Measurements from ENCODE around the gene CYP4V2. TPM values are rescaled to one million over a fixed set of nuclear protein-coding genes. Genes with fewer than 3 reads are reported as not detected.

Gene CYP4V2
- total and polyA plus RNA-seq, 10 donors, result 13.1 to 59.9 (median 40.3) TPM

DNA sequence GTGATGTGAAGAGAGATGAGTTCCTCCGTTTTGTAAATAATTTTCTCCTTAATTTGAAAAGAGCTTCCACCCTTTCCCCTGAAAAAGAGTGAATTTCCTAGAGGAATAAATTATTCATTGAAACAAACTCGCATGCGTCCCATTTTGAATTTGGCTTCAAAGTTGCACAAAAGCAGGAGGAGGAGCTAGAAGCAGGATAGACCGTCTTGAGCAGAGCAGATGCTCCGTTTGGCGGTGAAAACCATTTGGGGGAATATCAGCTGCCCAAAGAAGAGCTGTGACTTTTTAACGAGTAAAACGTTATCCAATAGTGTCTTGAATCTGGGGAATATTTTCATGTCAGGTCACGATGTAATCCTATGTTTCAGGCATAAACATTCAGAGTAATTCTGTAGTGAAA, 44.9 kb upstream of the CYP4V2 start:
- no peak for DNase-seq
- WGBS, 5 donors, result 57 to 70% (median 67%) methylated on average over 9 of the region's 9 CpGs
- Histone ChIP-seq H3K27ac (no peak overlapping the region), H3K9me3 (no peaks in the 10 kb centered on the region), H3K36me3 (no peaks in the 10 kb centered on the region), H3K27me3 (replicated peaks in 1 of 7) (peaks cover 0 to 50% (median 14%) of the 10 kb centered on the region in 7 donors), H3K4me3 (no peak overlapping the region), H3K4me1 (peaks cover 0 to 19% (median 13%) of the 10 kb centered on the region in 6 donors)
- intact Hi-C loops (cut with DNase I; ENCODE audit: low total_unique reads), result no loop called here
- TF ChIP-seq CTCF (IDR thresholded peaks at IDR 0.05 in 8 of 11, conservative IDR thresholded peaks at IDR 0.05 in 3 of 11) (no peak), POLR2AphosphoS5 (IDR thresholded peaks at IDR 0.05) (no peak), POLR2A (IDR thresholded peaks at IDR 0.05) (no peak)

GRCh38 chr4:186148336-186148975, 42.9 kb upstream of the CYP4V2 start:
- DNase-seq, result no peak
- 77 to 87% (median 78%) methylated on average over 1 of the region's 1 CpG for WGBS, 5 donors

DNA sequence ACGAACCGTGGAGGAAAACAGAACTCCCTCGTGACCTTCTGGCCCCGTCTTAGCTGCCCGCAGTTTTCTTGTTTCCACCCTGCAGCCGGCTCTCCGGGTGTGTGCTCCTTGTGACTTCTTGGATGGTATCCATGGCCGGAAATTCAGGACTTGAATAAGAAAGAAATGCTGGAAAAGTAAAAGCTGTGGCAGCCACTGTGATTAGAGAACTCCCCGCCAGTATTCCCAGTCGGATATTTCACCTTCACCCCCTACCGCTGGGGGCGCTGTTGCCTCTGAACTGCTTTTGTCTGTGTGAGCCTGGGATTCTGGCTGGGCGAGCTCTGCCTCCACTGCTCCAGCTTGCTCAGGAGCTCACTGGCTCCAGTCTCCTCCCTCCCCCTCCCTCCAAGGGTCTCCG, 41.5 kb upstream of the CYP4V2 start:
- no peak overlapping the region for H3K27ac ChIP-seq
- no peaks in the 10 kb centered on the region for H3K36me3 ChIP-seq
- DNase-seq, result no peak
- H3K27me3 ChIP-seq (replicated peaks in 1 of 7), result peaks cover 0 to 32% (median 8%) of the 10 kb centered on the region in 7 donors
- WGBS, 5 donors, result 59 to 71% (median 64%) methylated on average over 13 to 14 of the region's 14 CpGs
- H3K4me1 ChIP-seq, result peaks cover 0 to 12% (median 6%) of the 10 kb centered on the region in 6 donors
- no peak overlapping the region for H3K4me3 ChIP-seq
- TF ChIP-seq POLR2AphosphoS5 (IDR thresholded peaks at IDR 0.05) (no peak), CTCF (IDR thresholded peaks at IDR 0.05 in 8 of 11, conservative IDR thresholded peaks at IDR 0.05 in 3 of 11) (peak in 7 of 11 experiments; percentile 25 to 67 (median 49)), POLR2A (IDR thresholded peaks at IDR 0.05) (no peak)
- no peaks in the 10 kb centered on the region for H3K9me3 ChIP-seq
- intact Hi-C loops (cut with DNase I; ENCODE audit: low total_unique reads), result no loop called here

More at GRCh38 chr4:186148336-186148975, 42.9 kb upstream of the CYP4V2 start:
- Histone ChIP-seq H3K27ac (no peak overlapping the region), H3K4me1 (peaks cover 0 to 19% (median 13%) of the 10 kb centered on the region in 6 donors), H3K9me3 (no peaks in the 10 kb centered on the region), H3K27me3 (replicated peaks in 1 of 7) (peaks cover 0 to 43% (median 14%) of the 10 kb centered on the region in 7 donors), H3K36me3 (no peaks in the 10 kb centered on the region), H3K4me3 (no peak overlapping the region)
- intact Hi-C loops (cut with DNase I; ENCODE audit: low total_unique reads), result no loop called here
- TF ChIP-seq POLR2A (IDR thresholded peaks at IDR 0.05) (no peak), CTCF (IDR thresholded peaks at IDR 0.05 in 8 of 11, conservative IDR thresholded peaks at IDR 0.05 in 3 of 11) (no peak), POLR2AphosphoS5 (IDR thresholded peaks at IDR 0.05) (no peak)

DNA sequence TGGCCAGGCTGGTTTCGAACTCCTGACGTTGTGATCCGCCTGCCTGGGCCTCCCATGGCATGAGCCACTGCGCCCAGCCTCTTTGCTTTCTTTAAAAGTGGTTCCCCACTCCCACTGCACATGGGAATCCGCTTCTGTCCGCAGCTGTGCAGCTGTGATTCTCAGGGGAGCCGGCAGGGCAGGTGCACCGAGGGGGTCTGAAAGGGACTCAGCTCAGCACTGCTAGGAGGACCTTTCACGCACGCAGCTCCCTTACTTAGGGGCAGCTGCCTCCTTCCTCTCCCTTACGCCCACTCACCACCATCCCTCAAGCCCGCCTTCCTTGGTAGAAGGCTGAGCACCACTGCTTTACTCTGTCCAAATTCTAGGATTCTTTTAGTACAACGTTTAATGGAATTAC, 40.4 kb upstream of the CYP4V2 start:
- WGBS, 5 donors, result 88 to 95% (median 90%) methylated on average over 13 of the region's 13 CpGs
- Histone ChIP-seq H3K27me3 (replicated peaks in 1 of 7) (peaks cover 0 to 21% (median 4%) of the 10 kb centered on the region in 7 donors), H3K4me3 (no peak overlapping the region), H3K27ac (no peak overlapping the region), H3K9me3 (no peaks in the 10 kb centered on the region), H3K4me1 (peaks cover 0 to 1% (median 0%) of the 10 kb centered on the region in 6 donors), H3K36me3 (no peaks in the 10 kb centered on the region)
- TF ChIP-seq POLR2A (IDR thresholded peaks at IDR 0.05), result no peak
- no peak for TF ChIP-seq CTCF (IDR thresholded peaks at IDR 0.05 in 8 of 11, conservative IDR thresholded peaks at IDR 0.05 in 3 of 11)
- TF ChIP-seq POLR2AphosphoS5 (IDR thresholded peaks at IDR 0.05), result no peak
- intact Hi-C loops (cut with DNase I; ENCODE audit: low total_unique reads), result no loop called here
- DNase-seq, result no peak

Data from spleen (tissue), 11 donors.